GM21526 (cell line): ENCODE measurements around the gene NCAPG.

ENCODE experiments used
- ATAC-seq: cut with Tn5 transposase; IDR thresholded peaks from one replicate; pipeline ENCODE4 v1.9.1; 2021; ENCODE audit warnings: moderate library complexity; ENCODE audit not compliant: unreplicated experiment, low FRiP score

Gene NCAPG, protein sequence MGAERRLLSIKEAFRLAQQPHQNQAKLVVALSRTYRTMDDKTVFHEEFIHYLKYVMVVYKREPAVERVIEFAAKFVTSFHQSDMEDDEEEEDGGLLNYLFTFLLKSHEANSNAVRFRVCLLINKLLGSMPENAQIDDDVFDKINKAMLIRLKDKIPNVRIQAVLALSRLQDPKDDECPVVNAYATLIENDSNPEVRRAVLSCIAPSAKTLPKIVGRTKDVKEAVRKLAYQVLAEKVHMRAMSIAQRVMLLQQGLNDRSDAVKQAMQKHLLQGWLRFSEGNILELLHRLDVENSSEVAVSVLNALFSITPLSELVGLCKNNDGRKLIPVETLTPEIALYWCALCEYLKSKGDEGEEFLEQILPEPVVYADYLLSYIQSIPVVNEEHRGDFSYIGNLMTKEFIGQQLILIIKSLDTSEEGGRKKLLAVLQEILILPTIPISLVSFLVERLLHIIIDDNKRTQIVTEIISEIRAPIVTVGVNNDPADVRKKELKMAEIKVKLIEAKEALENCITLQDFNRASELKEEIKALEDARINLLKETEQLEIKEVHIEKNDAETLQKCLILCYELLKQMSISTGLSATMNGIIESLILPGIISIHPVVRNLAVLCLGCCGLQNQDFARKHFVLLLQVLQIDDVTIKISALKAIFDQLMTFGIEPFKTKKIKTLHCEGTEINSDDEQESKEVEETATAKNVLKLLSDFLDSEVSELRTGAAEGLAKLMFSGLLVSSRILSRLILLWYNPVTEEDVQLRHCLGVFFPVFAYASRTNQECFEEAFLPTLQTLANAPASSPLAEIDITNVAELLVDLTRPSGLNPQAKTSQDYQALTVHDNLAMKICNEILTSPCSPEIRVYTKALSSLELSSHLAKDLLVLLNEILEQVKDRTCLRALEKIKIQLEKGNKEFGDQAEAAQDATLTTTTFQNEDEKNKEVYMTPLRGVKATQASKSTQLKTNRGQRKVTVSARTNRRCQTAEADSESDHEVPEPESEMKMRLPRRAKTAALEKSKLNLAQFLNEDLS

DNA sequence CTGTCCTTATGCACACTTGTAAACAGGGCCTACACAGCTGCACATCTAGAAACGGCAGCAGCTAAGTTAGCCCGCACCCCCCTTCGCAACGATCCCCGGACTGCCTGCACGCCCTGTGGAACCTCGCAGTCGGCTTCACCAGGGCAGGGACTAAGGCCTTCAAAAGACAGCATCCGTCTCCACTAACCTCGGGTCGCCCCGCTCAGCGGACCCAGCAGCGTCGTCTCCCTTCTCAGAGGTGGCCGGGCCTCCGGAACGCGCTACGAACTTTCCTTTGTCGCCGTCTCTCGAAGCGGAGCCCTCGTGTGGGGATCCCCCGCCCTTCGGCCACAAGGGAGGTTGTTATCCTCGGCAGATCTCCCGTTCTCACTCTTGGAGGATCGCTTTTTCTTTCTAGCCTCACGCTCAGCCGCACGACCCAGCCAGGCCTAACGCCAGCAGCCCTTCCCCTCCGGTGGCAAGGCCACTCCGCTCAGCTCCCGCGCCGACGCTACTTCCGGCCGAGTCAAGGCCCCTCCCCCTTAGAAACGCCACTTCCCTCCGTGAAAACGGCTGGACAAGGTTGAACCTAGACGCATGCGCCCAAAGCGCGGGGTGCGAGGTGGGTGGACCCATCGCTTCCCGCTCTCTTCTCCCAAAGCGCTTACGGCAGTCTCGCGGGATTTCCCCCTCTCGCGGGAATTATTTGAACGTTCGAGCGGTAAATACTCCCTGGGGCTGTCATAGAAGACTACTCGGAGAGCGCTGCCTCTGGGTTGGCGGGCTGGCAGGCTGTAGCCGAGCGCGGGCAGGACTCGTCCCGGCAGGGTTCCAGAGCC, at the start of gene NCAPG, which contains the start of gene DCAF16:
TSS of gene NCAPG (plus strand) at position 720 of the 818 bp plus-strand sequence. CDS start 99 bp downstream, outside the sequence.
TSS of gene DCAF16 (minus strand) at position 498 of the 818 bp plus-strand sequence. CDS start 6,616 bp downstream, outside the sequence.
- peak; percentile 88 for ATAC-seq

DNA sequence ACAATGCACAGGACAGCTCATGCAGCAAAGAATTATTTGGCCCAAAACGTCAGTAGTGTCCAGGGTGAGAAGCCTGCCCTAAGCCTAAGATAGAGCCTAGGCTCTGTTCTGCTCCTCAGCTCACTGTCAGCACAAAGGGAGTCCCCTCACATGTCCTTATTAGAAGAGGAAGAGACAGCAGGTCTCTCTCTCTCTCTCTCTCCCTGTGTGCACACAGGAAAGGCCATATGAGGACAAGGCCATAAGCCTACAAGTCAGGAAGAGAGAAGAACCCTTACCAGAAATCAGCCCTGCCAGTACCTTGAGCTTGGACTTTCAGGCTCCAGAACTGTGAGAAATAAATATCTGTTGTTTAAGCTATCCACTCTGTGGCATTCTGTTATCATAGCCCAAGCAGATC, 49.7 kb upstream of the NCAPG start:
- ATAC-seq, result no peak

DNA sequence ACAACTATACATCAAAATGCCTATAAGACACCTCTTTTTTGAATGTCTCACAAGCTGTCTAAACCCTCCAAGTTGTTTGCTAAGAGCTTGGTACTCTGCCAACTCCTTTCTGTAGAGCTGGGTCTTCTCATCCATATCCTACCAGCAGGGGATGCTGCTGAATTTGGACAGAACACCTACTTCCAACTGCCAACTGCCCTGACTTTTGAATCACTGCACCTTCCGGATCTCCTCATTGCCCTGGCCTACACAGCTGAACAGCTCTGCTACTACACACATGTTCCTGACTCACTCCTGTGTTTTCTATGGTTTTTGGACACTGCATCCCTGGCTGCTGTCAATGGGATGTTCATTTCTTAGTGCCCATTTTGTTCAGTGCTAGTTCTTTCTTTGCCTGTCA, 48.1 kb upstream of the NCAPG start:
- no peak for ATAC-seq

DNA sequence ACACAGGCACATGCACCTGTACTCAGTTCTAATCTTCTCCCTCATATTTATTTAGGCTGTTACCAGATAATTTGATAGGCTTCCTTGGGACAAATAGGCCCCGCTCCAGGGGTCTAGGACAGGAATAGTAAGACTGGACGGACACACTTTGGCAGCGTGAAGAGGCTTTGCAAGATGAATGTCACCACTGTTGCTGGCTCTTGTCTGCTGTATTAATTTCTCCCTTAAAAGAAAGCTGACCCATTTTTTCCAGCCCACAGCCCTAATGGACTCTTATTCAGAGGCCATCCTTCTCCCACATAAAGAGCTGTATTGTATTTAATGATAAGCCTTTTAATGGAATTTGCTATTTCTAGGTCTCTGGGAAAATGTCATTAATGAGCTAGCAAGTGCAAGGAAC, 47.4 kb upstream of the NCAPG start:
- ATAC-seq, result no peak

DNA sequence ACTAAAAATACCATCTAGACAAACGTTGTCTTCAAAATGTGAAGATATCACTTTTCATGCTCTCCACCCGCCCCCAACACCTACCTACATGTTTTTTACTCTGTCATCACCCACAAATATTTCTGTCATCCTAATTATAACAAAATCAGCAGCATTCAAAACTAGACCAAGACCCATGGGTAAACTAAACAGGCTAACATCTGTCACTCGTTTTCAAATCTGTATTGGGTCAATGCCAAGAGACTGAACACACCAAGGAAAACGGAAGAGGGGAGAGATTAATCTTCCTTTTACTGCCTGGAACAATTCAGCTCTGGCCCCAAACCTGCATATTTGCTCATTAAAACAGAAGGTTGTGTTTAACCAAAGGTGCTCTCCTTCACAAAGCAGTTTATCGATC, 46.8 kb upstream of the NCAPG start:
- ATAC-seq, result no peak

DNA sequence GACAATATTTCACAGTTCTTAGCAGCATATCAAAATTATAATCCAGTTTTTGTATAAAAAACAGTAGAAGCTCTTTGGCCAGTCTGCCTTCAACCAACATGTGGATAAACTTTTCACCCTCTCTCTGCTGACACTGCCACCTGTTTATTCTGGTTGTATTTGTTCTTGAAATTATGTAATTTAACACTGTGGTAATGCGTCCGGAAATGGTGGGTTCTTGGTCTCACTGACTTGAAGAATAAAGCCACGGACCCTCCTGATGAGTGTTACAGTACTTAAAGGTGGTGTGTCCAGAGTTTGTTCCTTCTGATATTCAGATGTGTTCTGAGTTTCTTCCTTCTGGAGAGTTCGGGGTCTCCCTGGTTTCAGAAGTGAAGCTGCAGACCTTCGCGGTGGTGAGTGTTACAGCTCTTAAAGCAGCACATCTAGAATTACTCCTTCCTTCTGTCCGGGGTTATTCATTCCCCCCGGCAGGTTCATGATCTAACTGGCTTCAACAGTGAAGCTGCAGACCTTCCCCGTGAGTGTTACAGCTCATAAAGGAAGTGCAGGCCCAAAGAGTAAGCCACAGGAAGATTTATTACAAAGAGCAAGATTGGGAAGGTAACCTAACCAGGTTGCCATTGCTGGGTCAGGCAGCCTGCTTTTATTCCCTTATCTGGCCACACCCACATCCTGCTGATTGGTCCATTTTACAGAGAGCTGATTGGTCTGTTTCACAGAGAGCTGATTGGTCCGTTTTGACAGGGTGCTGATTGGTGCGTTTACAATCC, 45.1 kb upstream of the NCAPG start:
- ATAC-seq, result no peak

DNA sequence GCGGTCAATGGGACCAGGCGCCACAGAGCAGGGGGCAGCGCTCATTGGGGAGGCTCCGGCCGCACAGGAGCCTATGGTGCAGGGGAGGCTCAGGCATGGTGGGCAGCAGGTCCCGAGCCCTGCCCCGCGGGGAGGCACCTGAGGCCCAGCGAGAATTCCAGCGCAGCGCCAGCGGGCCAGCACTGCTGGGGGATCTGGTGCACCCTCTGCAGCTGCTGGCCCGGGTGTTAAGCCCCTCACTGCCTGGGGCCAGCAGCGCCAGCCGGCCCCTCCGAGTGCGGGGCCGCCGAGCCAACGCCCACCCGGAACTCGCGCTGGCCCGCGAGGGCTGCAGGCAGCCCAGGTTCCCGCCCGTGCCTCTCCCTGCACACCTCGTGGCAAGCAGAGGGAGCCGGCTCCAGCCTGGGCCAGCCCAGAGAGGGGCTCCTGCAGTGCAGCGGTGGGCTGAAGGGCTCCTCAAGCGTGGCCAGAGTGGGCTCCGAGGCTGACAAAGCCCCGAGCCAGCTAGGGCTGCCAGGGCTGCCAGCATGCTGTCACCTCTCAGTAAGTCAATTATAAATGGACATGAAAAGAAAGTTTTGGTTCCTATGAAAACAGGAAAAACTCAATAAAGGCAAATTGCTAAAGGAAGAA, 43.8 kb upstream of the NCAPG start:
- ATAC-seq, result no peak

DNA sequence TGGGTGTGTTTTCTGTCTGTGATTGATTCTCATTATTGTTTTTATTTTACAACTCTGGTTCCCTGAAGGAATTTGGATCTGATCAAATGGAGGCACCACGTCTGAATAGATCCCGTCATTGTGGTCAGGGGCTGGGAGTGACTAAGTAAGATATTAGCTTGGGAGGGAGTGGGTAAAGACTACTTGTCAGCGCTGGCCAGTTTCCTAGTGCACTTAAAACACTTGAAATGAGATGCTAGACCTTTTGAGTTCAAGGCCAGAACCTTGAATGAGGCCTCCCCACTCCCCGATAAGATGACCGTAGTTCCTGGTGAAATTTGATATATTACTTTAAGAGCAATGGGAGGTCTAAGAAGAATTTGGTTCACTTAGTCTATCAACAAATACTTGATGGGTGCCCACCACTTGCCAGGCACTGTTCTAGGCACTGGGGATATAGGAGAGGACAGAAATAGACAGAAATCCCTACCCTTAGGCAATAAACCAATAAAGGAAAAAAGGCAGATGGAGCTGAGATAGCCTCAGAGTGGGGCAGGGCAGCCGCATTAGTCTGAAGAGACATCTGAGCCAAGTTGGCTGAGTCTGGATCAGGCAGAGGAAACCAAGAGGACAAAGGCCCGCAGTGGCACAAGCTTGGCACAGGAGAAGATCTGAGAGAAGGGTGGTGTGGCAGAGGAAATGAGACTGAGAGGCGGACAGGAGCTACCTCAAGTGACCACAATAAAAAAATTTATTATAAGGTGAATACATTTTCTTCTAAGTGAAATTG, 41.2 kb upstream of the NCAPG start:
- no peak for ATAC-seq

DNA sequence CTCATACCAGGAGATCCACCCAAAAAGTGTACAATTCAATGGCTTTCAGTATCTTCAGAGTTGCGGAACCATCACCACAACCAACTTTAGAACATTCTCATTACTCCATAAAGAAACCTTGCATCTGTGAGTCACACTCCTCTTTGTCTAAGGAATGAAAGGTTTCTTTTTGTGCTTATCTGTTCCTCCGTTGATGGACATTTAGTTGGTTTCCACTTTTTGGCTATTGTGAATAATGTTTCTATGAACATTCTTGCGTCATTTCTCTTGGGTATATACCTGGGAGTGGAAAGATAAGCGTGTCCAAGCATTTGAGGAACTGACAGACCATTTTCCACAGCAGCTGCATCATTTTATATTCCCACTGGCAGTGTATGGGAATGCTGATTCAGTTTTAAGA, 39.9 kb upstream of the NCAPG start:
- ATAC-seq, result no peak

DNA sequence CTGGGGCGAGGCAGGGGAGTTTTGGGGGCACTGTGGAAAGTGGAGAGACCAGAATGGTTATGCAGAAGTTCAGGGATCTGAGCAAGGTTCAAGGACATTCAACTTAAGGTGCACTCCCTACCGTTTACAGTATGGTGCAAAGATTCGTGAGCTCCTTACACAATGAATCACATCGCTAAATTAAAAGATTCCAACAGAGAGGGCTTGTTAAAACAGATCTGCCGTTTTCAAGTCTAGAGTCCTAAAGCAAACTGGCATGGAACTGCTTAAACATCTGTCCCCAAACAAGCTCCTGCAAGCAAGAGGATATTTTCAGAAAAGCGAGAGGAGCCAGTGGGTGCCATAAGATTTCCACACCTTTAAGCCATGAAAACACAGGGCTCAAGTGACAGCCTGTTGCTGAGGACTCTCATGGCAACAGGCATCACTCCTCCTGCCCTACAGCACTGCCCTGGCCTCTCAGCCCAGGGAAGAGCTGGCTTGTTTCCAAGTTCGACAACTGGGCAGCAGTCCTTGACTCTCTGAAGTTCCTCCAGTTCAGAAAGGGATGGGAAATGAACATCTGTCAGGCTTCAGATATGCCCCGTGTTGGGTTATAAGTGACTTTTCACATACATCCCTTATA, 39.4 kb upstream of the NCAPG start:
- no peak for ATAC-seq

DNA sequence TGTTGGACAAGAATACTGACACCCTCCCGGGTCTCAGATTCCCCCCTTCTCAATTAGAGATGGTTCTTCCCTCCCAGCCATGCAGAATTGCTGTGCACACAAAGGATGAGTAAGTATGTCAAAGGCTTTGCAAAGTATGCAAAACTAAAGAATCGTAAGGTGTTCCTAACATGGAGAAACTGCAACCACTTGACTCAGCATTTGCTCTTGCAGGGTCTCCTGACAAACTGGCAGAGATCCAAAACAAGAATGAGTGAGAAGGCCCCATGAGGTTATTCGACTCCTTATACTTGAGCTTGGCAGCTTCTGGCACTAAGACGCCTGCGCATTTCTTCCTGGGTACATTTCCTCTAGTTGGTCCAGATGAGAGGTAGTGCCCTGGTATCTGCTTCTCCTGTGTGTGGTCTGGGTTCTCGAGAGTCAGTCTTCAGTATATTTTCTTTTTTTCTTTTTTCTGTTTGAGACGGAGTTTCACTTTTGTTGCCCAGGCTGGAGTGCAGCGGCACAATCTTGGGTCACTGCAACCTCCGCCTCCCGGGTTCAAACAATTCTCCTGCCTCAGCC, 37.6 kb upstream of the NCAPG start:
- ATAC-seq, result no peak

DNA sequence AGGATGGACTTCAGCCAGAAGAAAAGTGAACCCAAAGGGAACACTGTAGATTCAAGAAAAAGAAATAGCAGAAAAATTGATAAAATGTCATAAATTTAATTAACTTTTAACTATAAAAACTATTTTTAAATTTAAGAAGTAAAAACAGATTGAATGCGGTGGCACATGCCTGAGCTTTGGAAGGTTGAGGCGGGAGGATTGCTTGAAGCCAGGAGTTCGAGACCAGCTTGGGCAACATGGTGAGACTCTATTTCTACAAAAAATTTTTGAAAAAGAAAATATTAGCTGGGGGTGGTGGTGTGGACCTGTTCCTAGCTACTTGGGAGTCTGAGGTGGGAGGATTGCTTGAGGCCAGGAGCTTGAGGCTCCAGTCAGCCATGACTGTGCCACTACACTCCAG, 32.3 kb upstream of the NCAPG start:
- ATAC-seq, result no peak

DNA sequence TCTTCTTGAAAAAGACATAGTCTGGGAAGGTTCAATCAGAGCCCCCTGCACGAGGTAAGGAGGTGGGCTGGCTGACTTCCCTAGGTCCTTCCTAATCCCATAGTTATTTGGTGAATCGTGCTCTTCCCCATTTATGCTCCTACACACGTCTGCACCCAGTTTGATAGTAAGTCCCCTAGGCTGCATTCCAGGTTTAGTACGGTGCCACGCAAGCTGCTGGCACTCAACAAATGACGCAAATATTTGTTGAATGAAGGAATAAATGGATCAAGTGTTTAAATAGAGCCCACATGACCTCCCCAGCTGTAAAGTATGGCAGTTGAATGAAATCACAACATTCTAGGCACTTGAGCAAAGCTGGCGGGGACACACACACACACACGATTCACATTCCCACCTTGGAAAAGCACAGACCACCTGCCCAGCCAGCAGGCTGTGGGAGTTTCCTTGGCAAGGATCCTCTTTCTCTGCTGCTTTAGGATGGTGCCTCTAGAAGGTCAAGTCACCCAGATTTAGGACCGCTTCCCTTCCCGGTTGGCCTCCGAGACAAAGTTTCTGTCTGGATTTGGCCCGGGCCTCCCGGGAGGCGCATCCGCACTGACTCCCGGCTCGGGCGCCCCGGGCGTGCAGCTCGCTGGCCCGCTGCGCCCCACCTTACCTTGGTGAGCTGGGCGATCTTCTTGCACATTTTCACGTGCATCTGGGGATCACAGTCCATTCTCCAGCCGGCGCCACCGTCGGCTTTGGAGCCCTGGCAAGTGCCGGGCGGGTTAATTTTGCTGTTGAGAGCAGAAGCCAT, 30.1 kb upstream of the NCAPG start:
- no peak for ATAC-seq

DNA sequence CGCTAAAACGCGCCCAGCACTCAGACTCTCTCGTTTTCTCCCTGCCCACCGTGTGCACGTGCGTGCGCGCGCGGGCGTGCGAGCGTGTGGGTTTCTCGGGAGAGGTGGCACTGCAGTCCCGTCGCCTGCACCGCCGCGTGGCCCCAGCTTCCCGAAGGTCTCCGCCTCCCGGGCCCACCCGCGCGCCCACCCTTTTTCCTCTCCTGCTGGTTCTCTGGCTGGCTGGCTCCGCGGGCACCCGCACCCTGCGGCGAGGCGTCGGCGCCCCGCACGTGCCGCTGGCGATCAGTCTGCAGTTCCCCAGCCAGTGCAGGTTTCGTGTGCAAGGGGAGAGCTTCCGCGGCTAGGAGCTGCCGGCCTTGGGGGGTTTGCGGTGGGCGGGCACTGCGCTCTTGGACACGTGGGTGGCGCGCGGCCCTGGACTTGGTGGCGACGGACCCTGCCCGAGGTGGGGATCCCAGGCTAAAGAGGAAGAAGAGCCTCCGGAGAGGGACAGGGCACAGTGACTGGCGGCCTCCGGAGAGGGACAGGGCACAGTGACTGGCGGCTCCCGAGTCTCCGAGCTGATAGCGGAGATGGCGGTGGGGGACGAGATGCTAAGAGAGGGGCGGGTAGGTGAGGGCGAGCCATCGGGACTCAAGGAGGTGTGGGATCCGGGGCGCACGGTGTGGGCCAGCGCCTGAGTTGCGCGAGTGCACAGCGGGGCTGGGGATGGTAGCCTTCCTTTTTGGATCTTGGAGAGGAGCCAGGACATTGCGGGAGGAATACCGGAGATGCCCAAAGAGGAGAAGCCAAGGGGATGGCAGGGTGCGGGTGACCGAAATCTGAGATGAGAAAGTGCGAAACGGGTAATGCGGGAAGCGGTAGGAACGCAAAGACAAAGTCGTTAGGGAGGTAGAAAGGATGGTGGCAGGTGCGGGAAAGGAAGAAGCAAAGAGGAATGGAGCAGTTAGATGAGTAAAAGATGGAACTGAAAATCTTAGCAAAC, 29.2 kb upstream of the NCAPG start, which contains the start of gene FAM184B:
TSS of gene FAM184B (minus strand) at position 322 of the 988 bp plus-strand sequence. CDS start 322 bp downstream, outside the sequence.
- ATAC-seq, result no peak

DNA sequence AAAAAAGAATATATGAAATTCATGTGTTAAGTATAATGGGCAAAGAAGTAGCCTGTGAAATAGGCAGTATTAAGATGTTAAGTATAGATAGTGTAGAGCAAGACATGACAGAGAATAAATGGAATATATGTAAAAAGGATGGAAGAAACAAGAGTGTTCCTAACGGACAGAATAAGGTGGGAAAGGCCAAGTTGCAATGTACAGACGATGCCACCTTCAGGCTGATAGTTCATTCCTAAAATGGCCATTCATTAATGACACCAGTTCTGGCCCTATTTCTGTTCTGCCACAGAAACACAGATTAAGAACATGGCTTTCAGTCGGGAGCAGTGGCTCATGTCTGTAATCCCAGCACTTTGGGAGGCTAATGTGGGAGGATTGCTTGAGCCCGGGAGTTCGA, 24.9 kb upstream of the NCAPG start:
- ATAC-seq, result no peak

DNA sequence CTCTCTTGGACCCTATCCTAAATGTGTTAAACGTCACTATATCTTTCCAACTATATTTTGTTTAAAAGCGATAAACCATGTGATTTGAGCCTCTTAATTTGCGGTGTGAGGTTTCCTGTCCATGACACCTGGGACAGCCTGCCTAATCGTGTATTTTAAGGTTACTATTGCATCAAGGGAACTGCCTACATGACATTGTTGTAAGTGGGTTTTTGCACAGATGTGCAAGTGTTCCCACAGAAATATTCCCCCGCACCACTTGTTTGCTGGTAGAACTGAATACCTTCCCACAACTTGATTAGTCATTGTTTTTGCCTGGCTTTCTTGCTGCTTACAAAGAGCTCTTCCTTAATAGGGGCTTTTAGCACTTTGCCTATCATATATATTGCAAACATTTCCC, 24.2 kb upstream of the NCAPG start:
- no peak for ATAC-seq
